Measurements from ENCODE around the gene RNF13.
A peak's percentile ranks its signal among the peaks of the same experiment; 100 is the strongest.
"Not testable (repeated sequence)": the region's sequence is repeated elsewhere in the genome, so short reads cannot be mapped to it uniquely, and the experiment has no call there.

Gene RNF13

GRCh38 chr3:149844091-149844490, 31.1 kb downstream of the RNF13 start:
- no peak for DNase-seq

- DNase-seq = no peak
Measured at GRCh38 chr3:149845570-149846244, 32.7 kb downstream of the RNF13 start.

GRCh38 chr3:149848238-149848637, 35.2 kb downstream of the RNF13 start:
- no peak for DNase-seq

- DNase-seq = no peak
Measured at GRCh38 chr3:149848688-149849087, 35.7 kb downstream of the RNF13 start.

- no peak for DNase-seq
Measured at GRCh38 chr3:149850787-149851584, 38.0 kb downstream of the RNF13 start.

- no peak for DNase-seq
Measured at GRCh38 chr3:149858911-149859310, 45.9 kb downstream of the RNF13 start.

GRCh38 chr3:149860881-149861280, 47.9 kb downstream of the RNF13 start:
- no peak for DNase-seq

GRCh38 chr3:149867563-149867962, 54.5 kb downstream of the RNF13 start:
- DNase-seq = no peak

- no peak for DNase-seq
Measured at GRCh38 chr3:149871855-149872254, 58.8 kb downstream of the RNF13 start.

GRCh38 chr3:149872589-149872988, 59.6 kb downstream of the RNF13 start:
- DNase-seq = no peak

GRCh38 chr3:149877668-149878067, 64.7 kb downstream of the RNF13 start:
- DNase-seq = no peak

GRCh38 chr3:149879872-149880271, 66.9 kb downstream of the RNF13 start:
- DNase-seq = peak; percentile 41

GRCh38 chr3:149881879-149882278, 68.9 kb downstream of the RNF13 start:
- DNase-seq = no peak

- DNase-seq = no peak
Measured at GRCh38 chr3:149883134-149883533, 70.1 kb downstream of the RNF13 start.

- not testable (repeated sequence) for DNase-seq
Measured at GRCh38 chr3:149883860-149884259, 70.8 kb downstream of the RNF13 start.

- DNase-seq = not testable (repeated sequence)
Measured at GRCh38 chr3:149884848-149885247, 71.8 kb downstream of the RNF13 start.

- peak; percentile 0 for DNase-seq
Measured at GRCh38 chr3:149886957-149887356, 73.9 kb downstream of the RNF13 start.

GRCh38 chr3:149891621-149892020, 78.6 kb downstream of the RNF13 start:
- DNase-seq = no peak

- no peak for DNase-seq
Measured at GRCh38 chr3:149892371-149892770, 79.4 kb downstream of the RNF13 start.

GRCh38 chr3:149894205-149894604, 81.2 kb downstream of the RNF13 start:
- no peak for DNase-seq

- peak; percentile 38 for DNase-seq
Measured at GRCh38 chr3:149895339-149895738, 82.3 kb downstream of the RNF13 start.

- DNase-seq = no peak
Measured at GRCh38 chr3:149895769-149896168, 82.8 kb downstream of the RNF13 start.

- DNase-seq = no peak
Measured at GRCh38 chr3:149898771-149899170, 85.8 kb downstream of the RNF13 start.

GRCh38 chr3:149900322-149900721, 87.3 kb downstream of the RNF13 start:
- no peak for DNase-seq
